Mesenchymal stem cell (in vitro differentiated cells and primary cell): Measurements from ENCODE around the gene KLHL6.
A peak's percentile ranks its signal among the peaks of the same experiment; 100 is the strongest.

Experiments used
- DNase-seq: peaks from one replicate; pipeline ENCODE4 v3.0.0-alpha.2; 2013
- H2AFZ ChIP-seq: one replicate; pipeline ENCODE4 v1.6.1; 2013; ENCODE audit warnings: low read depth, mild to moderate bottlenecking, control low read depth, inconsistent platforms, low read length, moderate library complexity
- H2AK5ac ChIP-seq: 2 replicates; pipeline ENCODE4 v1.6.1; 2013; ENCODE audit warnings: low read length, moderate library complexity, mild to moderate bottlenecking, inconsistent platforms; ENCODE audit not compliant: severe bottlenecking
- H2BK120ac ChIP-seq: one replicate; pipeline ENCODE4 v1.6.1; 2013; ENCODE audit warnings: low read depth, mild to moderate bottlenecking, inconsistent platforms, low read length, moderate library complexity
- H2BK12ac ChIP-seq, 2 experiments: one replicate each; pipeline ENCODE4 v1.6.1; 2013; ENCODE audit warnings: inconsistent platforms in 2 of 2, low read length in 2 of 2, mild to moderate bottlenecking in 2 of 2, moderate library complexity in 2 of 2, control low read depth in 1 of 2
- H2BK15ac ChIP-seq: one replicate; pipeline ENCODE4 v1.6.1; 2013; ENCODE audit warnings: mild to moderate bottlenecking, low read depth, inconsistent platforms; ENCODE audit not compliant: poor library complexity, severe bottlenecking
- H2BK5ac ChIP-seq: 2 replicates; pipeline ENCODE4 v1.6.1; 2013; ENCODE audit warnings: low read depth, mild to moderate bottlenecking, low read length, control low read depth, inconsistent platforms; ENCODE audit not compliant: poor library complexity, severe bottlenecking
- H3K14ac ChIP-seq, 2 experiments: one replicate each; pipeline ENCODE4 v1.6.1; 2013; ENCODE audit warnings: inconsistent platforms in 2 of 2, low read length in 2 of 2, control low read depth in 1 of 2, mild to moderate bottlenecking in 1 of 2, moderate library complexity in 1 of 2
- H3K18ac ChIP-seq, 2 experiments: one replicate each; pipeline ENCODE4 v1.6.1; 2013; ENCODE audit warnings: inconsistent platforms in 2 of 2, low read length in 2 of 2, control low read depth in 1 of 2, low read depth in 1 of 2, mild to moderate bottlenecking in 1 of 2
- H3K23ac ChIP-seq, 2 experiments: one replicate each; pipeline ENCODE4 v1.6.1; 2013; ENCODE audit warnings: inconsistent platforms in 2 of 2, low read length in 2 of 2, mild to moderate bottlenecking in 2 of 2, moderate library complexity in 2 of 2, control low read depth in 1 of 2
- H3K27ac ChIP-seq: 2 replicates; pipeline ENCODE4 v1.5.1; 2013; ENCODE audit warnings: mild to moderate bottlenecking, moderate library complexity, low read length, control low read depth, inconsistent platforms; ENCODE audit not compliant: poor library complexity, severe bottlenecking
- H3K27me3 ChIP-seq, 2 experiments: 2 replicates each; pipeline versions ENCODE4 v1.6.1 to v1.7.0; 2013; ENCODE audit warnings: low read length in 2 of 2, mild to moderate bottlenecking in 2 of 2, moderate library complexity in 2 of 2, control low read depth in 1 of 2, inconsistent platforms in 1 of 2; ENCODE audit not compliant: control insufficient read depth in 1 of 2, insufficient read depth in 1 of 2
- H3K36me3 ChIP-seq, 2 experiments: 2 replicates each; pipeline versions ENCODE4 v1.6.1 to v1.7.0; 2013; ENCODE audit warnings: low read length in 2 of 2, control low read depth in 1 of 2, inconsistent platforms in 1 of 2, low read depth in 1 of 2, mild to moderate bottlenecking in 1 of 2; ENCODE audit not compliant: insufficient read depth in 2 of 2, control insufficient read depth in 1 of 2
- H3K4ac ChIP-seq, 2 experiments: one replicate each; pipeline ENCODE4 v1.6.1; 2013; ENCODE audit warnings: inconsistent platforms in 2 of 2, low read length in 2 of 2, mild to moderate bottlenecking in 2 of 2, moderate library complexity in 2 of 2, control low read depth in 1 of 2, low read depth in 1 of 2
- H3K4me1 ChIP-seq: 2 replicates; pipeline ENCODE4 v1.6.1; 2013; ENCODE audit warnings: low read depth, low read length, control low read depth; ENCODE audit not compliant: control insufficient read depth, insufficient read depth
- H3K4me2 ChIP-seq: 2 replicates; pipeline ENCODE4 v1.6.1; 2013; ENCODE audit warnings: low read length, mild to moderate bottlenecking, inconsistent platforms; ENCODE audit not compliant: poor library complexity, severe bottlenecking
- H3K4me3 ChIP-seq, 2 experiments: 2 replicates each; pipeline versions ENCODE4 v1.5.1 to v1.7.0; 2013; ENCODE audit warnings: low read length in 2 of 2, mild to moderate bottlenecking in 2 of 2, control low read depth in 1 of 2, low read depth in 1 of 2; ENCODE audit not compliant: insufficient read depth in 1 of 2
- H3K79me1 ChIP-seq: replicated peaks from 2 replicates; pipeline ENCODE4 v1.6.1; 2013; ENCODE audit warnings: mild to moderate bottlenecking, control low read depth, low read length, inconsistent platforms; ENCODE audit not compliant: poor library complexity, severe bottlenecking
- H3K9ac ChIP-seq: 2 replicates; pipeline ENCODE4 v1.7.0; 2013; ENCODE audit warnings: mild to moderate bottlenecking, low read length, moderate library complexity
- H3K9me3 ChIP-seq: 2 replicates; pipeline ENCODE4 v1.7.0; 2013; ENCODE audit warnings: mild to moderate bottlenecking, low read length; ENCODE audit not compliant: control insufficient read depth
- H4K8ac ChIP-seq: one replicate; pipeline ENCODE4 v1.6.1; 2013; ENCODE audit warnings: inconsistent platforms, mild to moderate bottlenecking, low read length, moderate library complexity
- H4K91ac ChIP-seq: one replicate; pipeline ENCODE4 v1.6.1; 2013; ENCODE audit warnings: mild to moderate bottlenecking, low read length, inconsistent platforms
- WGBS: methylation state at CpG from one replicate; pipeline ENCODE4 v1.1.7; 2013; ENCODE audit warnings: mixed read lengths; 5-methylcytosine and 5-hydroxymethylcytosine counted together

Gene KLHL6

GRCh38 chr3:183548262-183548769 is 7.2 kb downstream of the KLHL6 start:
- Histone ChIP-seq H3K23ac (no peak overlapping the region), H3K36me3 (no peaks in the 10 kb centered on the region), H3K27ac (peak overlapping the region; percentile 75), H3K27me3 (peaks cover 0 to 9% of the 10 kb centered on the region in 2 experiments), H2BK12ac (no peak overlapping the region), H3K4me3 (no peak overlapping the region), H4K91ac (no peak overlapping the region), H3K9ac (no peak overlapping the region), H3K18ac (no peak overlapping the region), H2AK5ac (no peak overlapping the region), H3K4me1 (peaks cover 7% of the 10 kb centered on the region), H3K9me3 (no peaks in the 10 kb centered on the region), H3K4ac (no peak overlapping the region), H3K4me2 (no peak overlapping the region), H2BK120ac (no peak overlapping the region), H2AFZ (no peak overlapping the region), H3K14ac (no peak overlapping the region), H2BK5ac (no peak overlapping the region), H2BK15ac (no peak overlapping the region), H3K79me1 (no peaks in the 10 kb centered on the region), H4K8ac (no peak overlapping the region)
- peak; percentile 74 for DNase-seq
- whole genome bisulfite sequencing: 33% methylated on average over 1 of the region's 2 CpGs

- H2BK120ac ChIP-seq: no peak overlapping the region
- peaks cover 0 to 8% of the 10 kb centered on the region in 2 experiments for H3K27me3 ChIP-seq
- DNase-seq: no peak
- no peak overlapping the region for H3K4me3 ChIP-seq
- no peak overlapping the region for H3K18ac ChIP-seq
- no peak overlapping the region for H3K27ac ChIP-seq
- no peak overlapping the region for H2BK15ac ChIP-seq
- no peak overlapping the region for H3K14ac ChIP-seq
- H3K4me2 ChIP-seq: no peak overlapping the region
- no peak overlapping the region for H2BK5ac ChIP-seq
- H3K4me1 ChIP-seq: peaks cover 7% of the 10 kb centered on the region
- H3K9ac ChIP-seq: no peak overlapping the region
- no peak overlapping the region for H2AFZ ChIP-seq
- no peak overlapping the region for H2AK5ac ChIP-seq
- no peak overlapping the region for H2BK12ac ChIP-seq
- H3K79me1 ChIP-seq: no peaks in the 10 kb centered on the region
- H4K8ac ChIP-seq: no peak overlapping the region
- H3K4ac ChIP-seq: no peak overlapping the region
- no peaks in the 10 kb centered on the region for H3K36me3 ChIP-seq
- WGBS: 92% methylated on average over 18 of the region's 19 CpGs
- no peak overlapping the region for H3K23ac ChIP-seq
- H4K91ac ChIP-seq: no peak overlapping the region
- H3K9me3 ChIP-seq: no peaks in the 10 kb centered on the region
Measured at GRCh38 chr3:183546625-183547024, 8.9 kb downstream of the KLHL6 start.

- H3K4ac ChIP-seq: no peak overlapping the region
- no peaks in the 10 kb centered on the region for H3K79me1 ChIP-seq
- H3K9me3 ChIP-seq: no peaks in the 10 kb centered on the region
- H2AFZ ChIP-seq: no peak overlapping the region
- no peak overlapping the region for H2BK15ac ChIP-seq
- H4K91ac ChIP-seq: no peak overlapping the region
- H3K4me2 ChIP-seq: no peak overlapping the region
- peaks cover 7% of the 10 kb centered on the region for H3K4me1 ChIP-seq
- H3K36me3 ChIP-seq: no peaks in the 10 kb centered on the region
- 89% methylated on average over 6 of the region's 6 CpGs for WGBS
- no peak overlapping the region for H3K23ac ChIP-seq
- peaks cover 0 to 14% of the 10 kb centered on the region in 2 experiments for H3K27me3 ChIP-seq
- H2BK12ac ChIP-seq: no peak overlapping the region
- no peak overlapping the region for H2AK5ac ChIP-seq
- H2BK5ac ChIP-seq: no peak overlapping the region
- H3K18ac ChIP-seq: no peak overlapping the region
- no peak overlapping the region for H2BK120ac ChIP-seq
- no peak for DNase-seq
- no peak overlapping the region for H4K8ac ChIP-seq
- H3K27ac ChIP-seq: no peak overlapping the region
- H3K9ac ChIP-seq: no peak overlapping the region
- H3K4me3 ChIP-seq: no peak overlapping the region
- no peak overlapping the region for H3K14ac ChIP-seq
Measured at GRCh38 chr3:183545708-183546107, 9.8 kb downstream of the KLHL6 start.

- Histone ChIP-seq H3K79me1 (no peaks in the 10 kb centered on the region), H2BK120ac (no peak overlapping the region), H3K36me3 (no peaks in the 10 kb centered on the region), H2AFZ (no peak overlapping the region), H3K9ac (no peak overlapping the region), H3K14ac (no peak overlapping the region), H3K27ac (no peak overlapping the region), H3K4me3 (no peak overlapping the region), H2BK5ac (no peak overlapping the region), H2BK15ac (no peak overlapping the region), H4K8ac (no peak overlapping the region), H3K9me3 (no peaks in the 10 kb centered on the region), H3K4me1 (peaks cover 5% of the 10 kb centered on the region), H2AK5ac (no peak overlapping the region), H3K23ac (no peak overlapping the region), H3K27me3 (peaks cover 0 to 19% of the 10 kb centered on the region in 2 experiments), H2BK12ac (no peak overlapping the region), H4K91ac (no peak overlapping the region), H3K18ac (no peak overlapping the region), H3K4me2 (no peak overlapping the region), H3K4ac (no peak overlapping the region)
- DNase-seq: no peak
- 88% methylated on average over 4 of the region's 4 CpGs for WGBS
Measured at GRCh38 chr3:183542355-183542754, 13.2 kb downstream of the KLHL6 start.
